Aorta (tissue), 5 donors: ENCODE measurements around the gene ZNF311. TPM values are rescaled to one million over a fixed set of nuclear protein-coding genes. Genes with fewer than 3 reads are reported as not detected.

Source experiments
- ATAC-seq: fragments of 200-7000 bp; cut with Tn5 transposase; one replicate; pipeline ENCODE4 v1.9.1; 2022; ENCODE audit warnings: moderate library complexity; ENCODE audit not compliant: low FRiP score
- DNase-seq, 2 donors: peaks; one replicate each; pipeline ENCODE4 v3.0.0-alpha.2; 2020
- H3K27ac ChIP-seq, 2 donors: one replicate each; pipeline ENCODE4 v1.5.1; 2013; ENCODE audit warnings: low read length in 2 of 2, mild to moderate bottlenecking in 2 of 2, moderate library complexity in 2 of 2, control low read depth in 1 of 2, inconsistent platforms in 1 of 2, low read depth in 1 of 2
- H3K27me3 ChIP-seq, 2 donors: one replicate each; pipeline ENCODE4 v1.6.1; 2013; ENCODE audit warnings: control low read depth in 1 of 2, low read length in 1 of 2, mild to moderate bottlenecking in 1 of 2, moderate library complexity in 1 of 2; ENCODE audit not compliant: insufficient read depth in 2 of 2, control insufficient read depth in 1 of 2
- H3K36me3 ChIP-seq, 2 donors: one replicate each; pipeline ENCODE4 v1.6.1; 2013; ENCODE audit warnings: control low read depth in 1 of 2, low read length in 1 of 2, mild to moderate bottlenecking in 1 of 2; ENCODE audit not compliant: insufficient read depth in 2 of 2, control insufficient read depth in 1 of 2
- H3K4me1 ChIP-seq, 2 donors: one replicate each; pipeline ENCODE4 v1.6.1; 2013; ENCODE audit warnings: low read length in 2 of 2, control low read depth in 1 of 2, mild to moderate bottlenecking in 1 of 2, moderate library complexity in 1 of 2; ENCODE audit not compliant: insufficient read depth in 2 of 2, control insufficient read depth in 1 of 2
- H3K4me3 ChIP-seq, 2 donors: one replicate each; pipeline ENCODE4 v1.5.1; 2013; ENCODE audit warnings: low read length in 2 of 2, control low read depth in 1 of 2, mild to moderate bottlenecking in 1 of 2
- H3K9me3 ChIP-seq: one replicate; pipeline ENCODE4 v1.6.1; 2013; ENCODE audit warnings: mild to moderate bottlenecking, low read length; ENCODE audit not compliant: control insufficient read depth
- WGBS, 2 donors: extraction: QIAGEN DNeasy Blood & Tissue Kit; methylation state at CpG; one replicate each; pipeline ENCODE4 v1.1.7; 2013; 5-methylcytosine and 5-hydroxymethylcytosine counted together
- intact Hi-C, 2 donors: fragments of 100-400 bp; cut with DNase I; formaldehyde crosslinking; loops; one replicate each; pipeline versions ENCODE4 v1.14.2 to v1.15.0; 2022
- polyA plus RNA-seq, 2 donors: library from polyadenylated mRNA; stranded (reverse); fragments of 200-250 nt; gene quantifications; one replicate each; pipeline ENCODE4 v1.2.3, GENCODE V29; 2013
- total RNA-seq, 2 donors: library from RNA; stranded (reverse); fragmentation: NEBNext Ultra II Directional; extraction: Animal tissue kit (Norgen Biotek cat#: 25700); gene quantifications; one replicate each; pipeline ENCODE4 v1.2.1, GENCODE V29; 2021
- donor health status: healthy with polysubstance abuse.
- donor health status: Bipolar disorder and iron deficiency.
- donor health status: DM: no; HTN: no; CAD: no.
- donor health status: DM: no; HTN: no; CAD: no.
- donor health status: DM: yes; HTN: yes; CAD: no.

The ZNF311 gene
- total and polyA plus RNA-seq, 4 donors = 0.62 to 1.2 (median 0.94) TPM

GRCh38 chr6:29017428-29017802, 12.3 kb upstream of the ZNF311 start:
- intact Hi-C loops = loop anchor here (1.0 to 5.0 kb wide), 3 partner anchors 180 to 330 kb away; no protein-coding TSS in a partner anchor
- H3K9me3 ChIP-seq = no peaks in the 10 kb centered on the region
- no peaks in the 10 kb centered on the region for H3K4me1 ChIP-seq
- 31 to 32% methylated on average over 3 of the region's 3 CpGs for WGBS, 2 donors
- H3K27me3 ChIP-seq = no peaks in the 10 kb centered on the region
- no peak overlapping the region for H3K27ac ChIP-seq
- DNase-seq (no peak), ATAC-seq (no peak)
- no peak overlapping the region for H3K4me3 ChIP-seq
- H3K36me3 ChIP-seq = no peaks in the 10 kb centered on the region

- peak; percentile 78 to 89 for DNase-seq
- Histone ChIP-seq H3K36me3 (no peaks in the 10 kb centered on the region), H3K4me1 (no peaks in the 10 kb centered on the region), H3K27ac (no peak overlapping the region), H3K9me3 (no peaks in the 10 kb centered on the region), H3K27me3 (no peaks in the 10 kb centered on the region), H3K4me3 (peak overlapping the region; percentile 7 to 64)
- intact Hi-C loops = loop anchor here (1.0 to 5.0 kb wide), 4 partner anchors 179 to 330 kb away; no protein-coding TSS in a partner anchor
- peak; percentile 93 for ATAC-seq
- WGBS, 2 donors = 0% methylated on average over 41 of the region's 41 CpGs
These were observed 11.7 kb upstream of the ZNF311 start for GRCh38 chr6:29016559-29017427.

GRCh38 chr6:29014729-29015608, 9.9 kb upstream of the ZNF311 start:
- ATAC-seq (no peak), DNase-seq (peak in 1 of 2 donors; percentile 73)
- WGBS, 2 donors = 42 to 46% methylated on average over 79 of the region's 79 CpGs
- Histone ChIP-seq H3K4me3 (peak overlapping the region in 1 of 2 donors; percentile 18), H3K27me3 (no peaks in the 10 kb centered on the region), H3K36me3 (no peaks in the 10 kb centered on the region), H3K9me3 (no peaks in the 10 kb centered on the region), H3K4me1 (no peaks in the 10 kb centered on the region), H3K27ac (no peak overlapping the region)
- intact Hi-C loops = loop anchor here (5.0 kb wide), 3 partner anchors 73 to 328 kb away; no protein-coding TSS in a partner anchor

- intact Hi-C loops = loop anchor here in 1 of 2 donors (5.0 kb wide), 1 partner anchor 69 kb away; no protein-coding TSS in a partner anchor
- Histone ChIP-seq H3K4me3 (peak overlapping the region; percentile 54 to 65), H3K36me3 (no peaks in the 10 kb centered on the region), H3K27me3 (no peaks in the 10 kb centered on the region), H3K9me3 (no peaks in the 10 kb centered on the region), H3K4me1 (no peaks in the 10 kb centered on the region), H3K27ac (no peak overlapping the region)
- DNase-seq (peak; percentile 59 to 79), ATAC-seq (peak; percentile 63)
- 1% methylated on average over 30 of the region's 30 CpGs for WGBS, 2 donors
These were observed 6.2 kb upstream of the ZNF311 start for GRCh38 chr6:29011276-29011734.

- Histone ChIP-seq H3K27me3 (no peaks in the 10 kb centered on the region), H3K4me1 (no peaks in the 10 kb centered on the region), H3K36me3 (no peaks in the 10 kb centered on the region), H3K4me3 (no peak overlapping the region), H3K27ac (no peak overlapping the region), H3K9me3 (no peaks in the 10 kb centered on the region)
- 85 to 91% methylated on average over 1 of the region's 1 CpG for WGBS, 2 donors
- intact Hi-C loops = no loop called here
- ATAC-seq = no peak
- DNase-seq = no peak
These were observed 4.2 kb upstream of the ZNF311 start for GRCh38 chr6:29009358-29009757.

- 80 to 88% methylated on average over 2 of the region's 2 CpGs for WGBS, 2 donors
These were observed 3.0 kb upstream of the ZNF311 start for GRCh38 chr6:29008089-29008488.

GRCh38 chr6:28996844-28997510, 8.1 kb downstream of the ZNF311 start:
- Histone ChIP-seq H3K4me3 (no peak overlapping the region), H3K36me3 (peaks cover 1 to 4% of the 10 kb centered on the region in 2 donors), H3K4me1 (no peaks in the 10 kb centered on the region), H3K9me3 (peaks cover 1% of the 10 kb centered on the region), H3K27me3 (no peaks in the 10 kb centered on the region), H3K27ac (no peak overlapping the region)
- ATAC-seq (no peak), DNase-seq (no peak)
- intact Hi-C loops = no loop called here
- 86 to 90% methylated on average over 2 of the region's 2 CpGs for WGBS, 2 donors

More at GRCh38 chr6:29008089-29008488, 3.0 kb upstream of the ZNF311 start:
- H3K9me3 ChIP-seq = no peaks in the 10 kb centered on the region
- DNase-seq = no peak
- no peak overlapping the region for H3K4me3 ChIP-seq
- no peak for ATAC-seq
- no peaks in the 10 kb centered on the region for H3K36me3 ChIP-seq
- intact Hi-C loops = no loop called here
- no peaks in the 10 kb centered on the region for H3K4me1 ChIP-seq
- no peaks in the 10 kb centered on the region for H3K27me3 ChIP-seq
- H3K27ac ChIP-seq = no peak overlapping the region

GRCh38 chr6:28995093-28995650, 9.9 kb downstream of the ZNF311 start:
- Histone ChIP-seq H3K4me1 (no peaks in the 10 kb centered on the region), H3K27me3 (no peaks in the 10 kb centered on the region), H3K36me3 (peaks cover 1 to 4% of the 10 kb centered on the region in 2 donors), H3K9me3 (peaks cover 1% of the 10 kb centered on the region), H3K27ac (no peak overlapping the region), H3K4me3 (no peak overlapping the region)
- 92 to 94% methylated on average over 8 of the region's 8 CpGs for WGBS, 2 donors
- no peak for DNase-seq
- intact Hi-C loops = no loop called here
- no peak for ATAC-seq
